Measurements from ENCODE around the gene SPEF1.
A peak's percentile ranks its signal among the peaks of the same experiment; 100 is the strongest.

Gene SPEF1

GRCh38 chr20:3788685-3789155, 7.5 kb upstream of the SPEF1 start:
- peak; percentile 32 to 57 for DNase-seq
- TF ChIP-seq POLR2A (IDR thresholded peaks at IDR 0.05; ENCODE audit: low read length): no peak
- TF ChIP-seq GATA1 (IDR thresholded peaks at IDR 0.05; ENCODE audit: low read depth, low read length): no peak

- TF ChIP-seq GATA1 (IDR thresholded peaks at IDR 0.05; ENCODE audit: low read depth, low read length) (no peak), POLR2A (IDR thresholded peaks at IDR 0.05; ENCODE audit: low read length) (no peak)
- no peak for DNase-seq
These were observed 6.2 kb upstream of the SPEF1 start for GRCh38 chr20:3787324-3788014.

- TF ChIP-seq POLR2A (IDR thresholded peaks at IDR 0.05; ENCODE audit: low read length) (no peak), GATA1 (IDR thresholded peaks at IDR 0.05; ENCODE audit: low read depth, low read length) (no peak)
- peak; percentile 92 to 96 for DNase-seq
These were observed 5.5 kb upstream of the SPEF1 start, which contains the start of gene CENPB for GRCh38 chr20:3786665-3787323. Gene CENPB (minus strand): TSS chr20:3786740. CDS start chr20:3786483, 257 bp downstream.

GRCh38 chr20:3786126-3786484, 4.9 kb upstream of the SPEF1 start:
- peak; percentile 74 to 75 for DNase-seq
- TF ChIP-seq GATA1 (IDR thresholded peaks at IDR 0.05; ENCODE audit: low read depth, low read length) (no peak), POLR2A (IDR thresholded peaks at IDR 0.05; ENCODE audit: low read length) (no peak)

GRCh38 chr20:3785240-3786125, 4.2 kb upstream of the SPEF1 start:
- no peak for TF ChIP-seq GATA1 (IDR thresholded peaks at IDR 0.05; ENCODE audit: low read depth, low read length)
- TF ChIP-seq POLR2A (IDR thresholded peaks at IDR 0.05; ENCODE audit: low read length): no peak
- no peak for DNase-seq

- TF ChIP-seq GATA1 (IDR thresholded peaks at IDR 0.05; ENCODE audit: low read depth, low read length) (no peak), POLR2A (IDR thresholded peaks at IDR 0.05; ENCODE audit: low read length) (no peak)
- DNase-seq: no peak
These were observed 3.6 kb upstream of the SPEF1 start for GRCh38 chr20:3784863-3785239.

GRCh38 chr20:3784216-3784853, 3.1 kb upstream of the SPEF1 start:
- TF ChIP-seq POLR2A (IDR thresholded peaks at IDR 0.05; ENCODE audit: low read length) (no peak), GATA1 (IDR thresholded peaks at IDR 0.05; ENCODE audit: low read depth, low read length) (no peak)
- DNase-seq: no peak

- no peak for DNase-seq
- TF ChIP-seq POLR2A (IDR thresholded peaks at IDR 0.05; ENCODE audit: low read length) (peak; percentile 6), GATA1 (IDR thresholded peaks at IDR 0.05; ENCODE audit: low read depth, low read length) (no peak)
These were observed 2.4 kb upstream of the SPEF1 start for GRCh38 chr20:3783511-3784195.

- TF ChIP-seq POLR2A (IDR thresholded peaks at IDR 0.05; ENCODE audit: low read length) (peak; percentile 21), GATA1 (IDR thresholded peaks at IDR 0.05; ENCODE audit: low read depth, low read length) (no peak)
- DNase-seq: no peak
These were observed 1.8 kb upstream of the SPEF1 start for GRCh38 chr20:3783068-3783489.

GRCh38 chr20:3782597-3782996, 1.3 kb upstream of the SPEF1 start:
- no peak for DNase-seq
- TF ChIP-seq GATA1 (IDR thresholded peaks at IDR 0.05; ENCODE audit: low read depth, low read length) (no peak), POLR2A (IDR thresholded peaks at IDR 0.05; ENCODE audit: low read length) (no peak)

GRCh38 chr20:3778976-3779375, 2.3 kb downstream of the SPEF1 start:
- no peak for DNase-seq
- no peak for TF ChIP-seq POLR2A (IDR thresholded peaks at IDR 0.05; ENCODE audit: low read length)
- TF ChIP-seq GATA1 (IDR thresholded peaks at IDR 0.05; ENCODE audit: low read depth, low read length): no peak

- peak; percentile 25 to 41 for DNase-seq
- TF ChIP-seq POLR2A (IDR thresholded peaks at IDR 0.05; ENCODE audit: low read length) (no peak), GATA1 (IDR thresholded peaks at IDR 0.05; ENCODE audit: low read depth, low read length) (no peak)
These were observed 3.3 kb downstream of the SPEF1 start for GRCh38 chr20:3777716-3778629.
